HFF-Myc (cell line): ENCODE measurements around the gene RPS6KA3.

Experiments used
- DNase-seq: peaks from one replicate; pipeline ENCODE4 v3.0.0-alpha.2; 2011; ENCODE audit warnings: low read depth; ENCODE audit errors: extremely low read depth
- H3K4me3 ChIP-seq: replicated peaks from 2 replicates; pipeline ENCODE4 v1.5.1; 2011; ENCODE audit warnings: low read depth, mild to moderate bottlenecking, control low read depth, low read length
- CTCF ChIP-seq: IDR thresholded peaks from 2 replicates; pipeline ENCODE4 v1.5.1; 2012; ENCODE audit warnings: mild to moderate bottlenecking, low read depth, low read length, control low read depth; ENCODE audit errors: missing control alignments

RPS6KA3 gene

GRCh38 chrX:20197641-20198210 is 69.0 kb downstream of the RPS6KA3 start:
- DNase-seq: no peak
- TF ChIP-seq CTCF: no peak
- H3K4me3 ChIP-seq: no peak overlapping the region

GRCh38 chrX:20189171-20189570 is 77.5 kb downstream of the RPS6KA3 start:
- DNase-seq: no peak
- H3K4me3 ChIP-seq: no peak overlapping the region
- no peak for TF ChIP-seq CTCF

- no peak for DNase-seq
- TF ChIP-seq CTCF: no peak
- H3K4me3 ChIP-seq: no peak overlapping the region
Observed at GRCh38 chrX:20181598-20182329, 84.9 kb downstream of the RPS6KA3 start.

GRCh38 chrX:20177093-20177492 is 89.6 kb downstream of the RPS6KA3 start:
- no peak for TF ChIP-seq CTCF
- H3K4me3 ChIP-seq: no peak overlapping the region
- no peak for DNase-seq

- H3K4me3 ChIP-seq: no peak overlapping the region
- no peak for DNase-seq
- no peak for TF ChIP-seq CTCF
Observed at GRCh38 chrX:20173856-20174255, 92.9 kb downstream of the RPS6KA3 start.

- no peak overlapping the region for H3K4me3 ChIP-seq
- no peak for TF ChIP-seq CTCF
- no peak for DNase-seq
Observed at GRCh38 chrX:20173313-20173712, 93.4 kb downstream of the RPS6KA3 start.
